WTC11 (cell line): ENCODE results near the gene PSTK. TPM values are rescaled to one million over a fixed set of nuclear protein-coding genes. Genes with fewer than 3 reads are reported as not detected.
A peak's percentile ranks its signal among the peaks of the same experiment; 100 is the strongest.

ENCODE experiments used
- ATAC-seq: fragments of 200-7000 bp; cut with Tn5 transposase; 2 replicates; pipeline ENCODE4 v1.10.0; 2021; ENCODE audit warnings: mild to moderate bottlenecking, moderate library complexity
- CTCF ChIA-PET: fragments of 300-600 bp; sonication (Branson Sonifier 250); formaldehyde crosslinking; loops from one replicate; lab custom pipeline; 2021; ENCODE audit warnings: antibody characterized with exemption; lab: Charles Lee
- POLR2A ChIA-PET: fragments of 350-600 bp; sonication (Branson Sonifier 250); formaldehyde crosslinking; loops from one replicate; lab custom pipeline; 2021; ENCODE audit warnings: antibody characterized with exemption; lab: Charles Lee
- DNase-seq: peaks from one replicate; pipeline ENCODE4 v3.0.0; 2021; ENCODE audit warnings: low spot score
- H3K27ac Mint-ChIP-seq: 2 replicates; pipeline ENCODE4 v1.8.0; 2021; ENCODE audit warnings: mixed read lengths
- H3K27me3 Mint-ChIP-seq: 2 replicates; pipeline ENCODE4 v1.8.0; 2021; ENCODE audit warnings: low read depth, mild to moderate bottlenecking, moderate library complexity, mixed read lengths
- H3K36me3 Mint-ChIP-seq: 2 replicates; pipeline ENCODE4 v1.8.0; 2021; ENCODE audit warnings: mixed read lengths
- H3K4me1 Mint-ChIP-seq: 2 replicates; pipeline ENCODE4 v1.8.0; 2022; ENCODE audit warnings: mixed read lengths
- H3K4me3 Mint-ChIP-seq: 2 replicates; pipeline ENCODE4 v1.8.0; 2021; ENCODE audit warnings: mild to moderate bottlenecking, moderate library complexity, mixed read lengths
- H3K9me3 Mint-ChIP-seq: 2 replicates; pipeline ENCODE4 v1.8.0; 2021; ENCODE audit warnings: mixed read lengths
- AFF4 ChIP-seq: sonication (generic); formaldehyde crosslinking; IDR thresholded peaks from 2 replicates; pipeline ENCODE4 v1.8.1; 2023; ENCODE audit warnings: mild to moderate bottlenecking, missing genetic modification reagents, borderline replicate concordance
- AR ChIP-seq: fragments of 250-450 bp; sonication (Bioruptor Pico); IDR thresholded peaks from 2 replicates; pipeline ENCODE4 v1.9.0; 2021; ENCODE audit warnings: mild to moderate bottlenecking
- ATF2 ChIP-seq: sonication (generic); formaldehyde crosslinking; IDR thresholded peaks from 2 replicates; pipeline ENCODE4 v1.8.1; 2022; ENCODE audit warnings: low read depth, missing genetic modification reagents, borderline replicate concordance
- CBFB ChIP-seq: sonication (generic); formaldehyde crosslinking; IDR thresholded peaks from 2 replicates; pipeline ENCODE4 v1.8.1; 2022; ENCODE audit warnings: mild to moderate bottlenecking, low read depth, missing genetic modification reagents
- CREB1 ChIP-seq: sonication (generic); formaldehyde crosslinking; IDR thresholded peaks from 2 replicates; pipeline ENCODE4 v1.8.0; 2023; ENCODE audit warnings: mild to moderate bottlenecking, missing genetic modification reagents
- CREM ChIP-seq: sonication (generic); formaldehyde crosslinking; IDR thresholded peaks from 2 replicates; pipeline ENCODE4 v1.8.1; 2022; ENCODE audit warnings: mild to moderate bottlenecking, missing genetic modification reagents, moderate library complexity
- E2F1 ChIP-seq: sonication (generic); formaldehyde crosslinking; IDR thresholded peaks from 2 replicates; pipeline ENCODE4 v1.8.0; 2022; ENCODE audit warnings: mild to moderate bottlenecking, missing genetic modification reagents
- EMX1 ChIP-seq: fragments of 250-450 bp; sonication (Bioruptor Pico); IDR thresholded peaks from 2 replicates; pipeline ENCODE4 v1.8.0; 2021; ENCODE audit warnings: mild to moderate bottlenecking
- HMGA2 ChIP-seq: fragments of 250-450 bp; sonication (Bioruptor Pico); IDR thresholded peaks from 2 replicates; pipeline ENCODE4 v1.4.0; 2021; ENCODE audit warnings: mild to moderate bottlenecking, moderate library complexity
- JAZF1 ChIP-seq: fragments of 250-450 bp; sonication (Bioruptor Pico); IDR thresholded peaks from 2 replicates; pipeline ENCODE4 v1.9.0; 2021; ENCODE audit warnings: moderate library complexity, mild to moderate bottlenecking, inconsistent platforms
- JUN ChIP-seq: sonication (generic); formaldehyde crosslinking; IDR thresholded peaks from 2 replicates; pipeline ENCODE4 v1.8.0; 2023; ENCODE audit warnings: mild to moderate bottlenecking, missing genetic modification reagents
- NFYB ChIP-seq: sonication (generic); formaldehyde crosslinking; conservative IDR thresholded peaks from 2 replicates; pipeline ENCODE4 v1.8.0; 2022; ENCODE audit warnings: low read depth, missing genetic modification reagents
- NR3C1 ChIP-seq: sonication (generic); formaldehyde crosslinking; conservative IDR thresholded peaks from 2 replicates; pipeline ENCODE4 v1.8.1; 2023; ENCODE audit warnings: low read depth, mild to moderate bottlenecking, missing genetic modification reagents
- OVOL2 ChIP-seq: fragments of 250-450 bp; sonication (Bioruptor Pico); IDR thresholded peaks from 2 replicates; pipeline ENCODE4 v1.9.0; 2021; ENCODE audit warnings: mild to moderate bottlenecking, borderline replicate concordance
- PRRX2 ChIP-seq: fragments of 250-450 bp; sonication (Bioruptor Pico); IDR thresholded peaks from 2 replicates; pipeline ENCODE4 v1.8.0; 2021; ENCODE audit warnings: mild to moderate bottlenecking
- RORB ChIP-seq: fragments of 250-450 bp; sonication (Bioruptor Pico); IDR thresholded peaks from 2 replicates; pipeline ENCODE4 v1.9.0; 2021; ENCODE audit warnings: mild to moderate bottlenecking
- USF1 ChIP-seq: sonication (generic); formaldehyde crosslinking; IDR thresholded peaks from 2 replicates; pipeline ENCODE4 v1.8.0; 2022; ENCODE audit warnings: mild to moderate bottlenecking, missing genetic modification reagents
- USF2 ChIP-seq: sonication (generic); formaldehyde crosslinking; IDR thresholded peaks from 2 replicates; pipeline ENCODE4 v1.8.1; 2023; ENCODE audit warnings: mild to moderate bottlenecking, missing genetic modification reagents, moderate library complexity
- ZNF263 ChIP-seq: sonication (generic); formaldehyde crosslinking; IDR thresholded peaks from 2 replicates; pipeline ENCODE4 v1.8.1; 2022; ENCODE audit warnings: low read depth, mild to moderate bottlenecking, moderate library complexity, missing genetic modification reagents
- total RNA-seq: library from RNA; stranded (reverse); gene quantifications from 3 replicates; pipeline ENCODE4 v1.2.3, GENCODE V29; 2021

Gene PSTK
- total RNA-seq, 1 experiment from 2014 or later = 4.0 TPM

GRCh38 chr10:122949296-122949695, 30.9 kb upstream of the PSTK start (continued):
- TF ChIP-seq AR = no peak

- Mint-ChIP-seq H3K4me1 (peaks cover 11% of the 10 kb centered on the region), H3K27ac (no peak within 1 kb of the TSS), H3K27me3 (peaks cover 45% of the 10 kb centered on the region), H3K9me3 (peaks cover 16% of the 10 kb centered on the region), H3K36me3 (peaks cover 9% of the 10 kb centered on the region; the same call in 1 of the 2 replicates), H3K4me3 (peak within 1 kb of the TSS; percentile 73)
- peak; percentile 99 for ATAC-seq
- POLR2A ChIA-PET = interaction anchor here (0.9 to 1.4 kb wide), 2 partner anchors 74 to 109 kb away, joined by 3 read pairs; partner anchors contain the start of gene CUZD1
- DNase-seq = peak; percentile 96
- CTCF ChIA-PET = interaction anchor here (1.6 kb wide), 1 partner anchor 28 kb away, joined by 4 read pairs; no protein-coding TSS in a partner anchor
- TF ChIP-seq JAZF1 (CRISPR knock-in tag) (no peak), AFF4 (CRISPR knock-in tag) (peak; percentile 90; the same call in 1 of the 2 replicates), EMX1 (no peak), ZNF263 (CRISPR knock-in tag) (peak; percentile 35; the same call in 1 of the 2 replicates), AR (no peak), USF2 (CRISPR knock-in tag) (no peak; the same call in none of the 2 replicates), ATF2 (CRISPR knock-in tag) (peak; percentile 21; the same call in 1 of the 2 replicates), PRRX2 (CRISPR knock-in tag) (no peak), HMGA2 (no peak), CBFB (peak; percentile 87; the same call in 1 of the 2 replicates), USF1 (CRISPR knock-in tag) (peak; percentile 78), E2F1 (CRISPR knock-in tag) (peak; percentile 88), NFYB (CRISPR knock-in tag) (peak; percentile 44), CREM (CRISPR knock-in tag) (peak; percentile 86; the same call in 1 of the 2 replicates), CREB1 (CRISPR knock-in tag) (peak; percentile 96), OVOL2 (CRISPR knock-in tag) (no peak), JUN (peak; percentile 89; the same call in 1 of the 2 replicates), RORB (CRISPR knock-in tag) (no peak), NR3C1 (CRISPR knock-in tag) (peak; percentile 97)
Observed at GRCh38 chr10:122953902-122954730, 26.1 kb upstream of the PSTK start, which contains the start of gene C10orf88. C10orf88 (minus strand) TSS chr10:122954227; CDS start chr10:122954178, 49 bp downstream.
